Liver (tissue), 9 donors: ENCODE data around the gene CDK10. TPM values are rescaled to one million over a fixed set of nuclear protein-coding genes. Genes with fewer than 3 reads are reported as not detected.
"Not testable (repeated sequence)": the region's sequence is repeated elsewhere in the genome, so short reads cannot be mapped to it uniquely, and the experiment has no call there.

Source experiments
- DNase-seq: peaks from one replicate; pipeline ENCODE4 v3.0.0-alpha.2; 2017; ENCODE audit warnings: low spot score
- H3K27ac ChIP-seq, 2 donors: one replicate each; pipeline ENCODE4 v1.7.0; 2013; ENCODE audit warnings: inconsistent platforms in 2 of 2, low read length in 2 of 2, control low read depth in 1 of 2, low read depth in 1 of 2, mild to moderate bottlenecking in 1 of 2
- H3K27me3 ChIP-seq, 4 donors: one replicate each; pipeline versions ENCODE4 v1.6.1 to v1.7.0; 2013; ENCODE audit warnings: low read length in 3 of 4, inconsistent platforms in 1 of 4, mild to moderate bottlenecking in 1 of 4, moderate library complexity in 1 of 4; ENCODE audit not compliant: control insufficient read depth in 4 of 4, insufficient read depth in 4 of 4
- H3K36me3 ChIP-seq, 4 donors: one replicate each; pipeline versions ENCODE4 v1.6.1 to v1.7.0; 2013; ENCODE audit warnings: low read length in 3 of 4, mild to moderate bottlenecking in 3 of 4, low read depth in 1 of 4, moderate library complexity in 1 of 4; ENCODE audit not compliant: control insufficient read depth in 4 of 4, insufficient read depth in 3 of 4
- H3K4me1 ChIP-seq, 4 donors: one replicate each; pipeline versions ENCODE4 v1.6.1 to v1.7.0; 2013; ENCODE audit warnings: low read length in 3 of 4, mild to moderate bottlenecking in 3 of 4, moderate library complexity in 1 of 4; ENCODE audit not compliant: control insufficient read depth in 4 of 4, insufficient read depth in 4 of 4
- H3K4me3 ChIP-seq, 3 donors: one replicate each; pipeline versions ENCODE4 v1.6.1 to v1.7.0; 2013; ENCODE audit warnings: low read length in 3 of 3, control low read depth in 1 of 3, low read depth in 1 of 3, mild to moderate bottlenecking in 1 of 3
- H3K9ac ChIP-seq, 2 donors: one replicate each; pipeline ENCODE4 v1.7.0; 2013; ENCODE audit warnings: low read length in 2 of 2, mild to moderate bottlenecking in 2 of 2, moderate library complexity in 2 of 2, control low read depth in 1 of 2, low read depth in 1 of 2
- H3K9me3 ChIP-seq, 4 donors: one replicate each; pipeline versions ENCODE4 v1.6.1 to v1.7.0; 2013; ENCODE audit warnings: low read length in 3 of 4; ENCODE audit not compliant: control insufficient read depth in 4 of 4
- ATF3 ChIP-seq: IDR thresholded peaks from 2 replicates; pipeline ENCODE4 v1.6.1; 2016; ENCODE audit warnings: antibody characterized with exemption
- EGR1 ChIP-seq, 2 donors: IDR thresholded peaks; 2 replicates each; pipeline ENCODE4 v1.6.1; 2016 to 2018; ENCODE audit warnings: antibody characterized with exemption in 2 of 2, low read depth in 2 of 2
- FOXA1 ChIP-seq: IDR thresholded peaks from 2 replicates; pipeline ENCODE4 v1.6.1; 2016; ENCODE audit warnings: antibody characterized with exemption
- FOXA2 ChIP-seq: IDR thresholded peaks from 2 replicates; pipeline ENCODE4 v1.6.1; 2016; ENCODE audit warnings: antibody characterized with exemption
- GABPA ChIP-seq, 2 donors: IDR thresholded peaks in 1 of 2; conservative IDR thresholded peaks in 1 of 2; 2 replicates each; pipeline ENCODE4 v1.6.1; 2016; ENCODE audit warnings: antibody characterized with exemption in 2 of 2, mild to moderate bottlenecking in 1 of 2, moderate library complexity in 1 of 2
- HNF4A ChIP-seq, 2 donors: conservative IDR thresholded peaks; 2 replicates each; pipeline ENCODE4 v1.6.1; 2016; ENCODE audit warnings: antibody characterized with exemption in 2 of 2, mild to moderate bottlenecking in 2 of 2
- HNF4G ChIP-seq: IDR thresholded peaks from 2 replicates; pipeline ENCODE4 v1.6.1; 2016; ENCODE audit warnings: antibody characterized with exemption
- NR2F2 ChIP-seq: IDR thresholded peaks from 2 replicates; pipeline ENCODE4 v1.6.1; 2016; ENCODE audit warnings: antibody characterized with exemption
- RAD21 ChIP-seq, 2 donors: IDR thresholded peaks; 2 replicates each; pipeline ENCODE4 v1.6.1; 2016; ENCODE audit warnings: antibody characterized with exemption in 2 of 2, mild to moderate bottlenecking in 2 of 2
- REST ChIP-seq: IDR thresholded peaks from 2 replicates; pipeline ENCODE4 v1.6.1; 2016; ENCODE audit warnings: antibody characterized with exemption, mild to moderate bottlenecking
- RXRA ChIP-seq, 2 donors: IDR thresholded peaks; 2 replicates each; pipeline ENCODE4 v1.6.1; 2017 to 2018; ENCODE audit warnings: antibody characterized with exemption in 2 of 2, mild to moderate bottlenecking in 1 of 2
- TAF1 ChIP-seq: conservative IDR thresholded peaks from 2 replicates; pipeline ENCODE4 v1.6.1; 2016; ENCODE audit warnings: antibody characterized with exemption, mild to moderate bottlenecking
- YY1 ChIP-seq: IDR thresholded peaks from 2 replicates; pipeline ENCODE4 v1.6.1; 2016; ENCODE audit warnings: antibody characterized with exemption, mild to moderate bottlenecking
- WGBS: extraction: QIAGEN DNeasy Blood & Tissue Kit; methylation state at CpG from one replicate; pipeline ENCODE4 v1.1.7; 2013; 5-methylcytosine and 5-hydroxymethylcytosine counted together
- polyA plus RNA-seq, 2 donors: library from polyadenylated mRNA; stranded (reverse) in 1 of 2; unstranded in 1 of 2; fragments of 200-250 nt in 1 of 2; fragments of >200 nt in 1 of 2; fragmentation: Nextera tagmentation in 1 of 2; extraction: Ambion mirVana in 1 of 2; gene quantifications; one replicate each; pipeline versions ENCODE4 v1.2.1 to v1.2.3, GENCODE V29; 2013 to 2015
- total RNA-seq, 2 donors: library from RNA; depleted of rRNA; stranded (reverse); fragments of >200 nt; gene quantifications; one replicate each; pipeline ENCODE4 v1.2.3, GENCODE V29; 2014
- TF ChIP-seq, protein P1 (sequence below): IDR thresholded peaks from 2 replicates; pipeline ENCODE4 v1.6.1; 2016; ENCODE audit warnings: antibody characterized with exemption
- donor health status: healthy.
- donor health status: healthy.
- donor health status: healthy.
- donor health status: healthy.
- donor health status: healthy.

CDK10 gene
- total and polyA plus RNA-seq, 4 donors: 25.1 to 81.2 (median 56.0) TPM

DNA sequence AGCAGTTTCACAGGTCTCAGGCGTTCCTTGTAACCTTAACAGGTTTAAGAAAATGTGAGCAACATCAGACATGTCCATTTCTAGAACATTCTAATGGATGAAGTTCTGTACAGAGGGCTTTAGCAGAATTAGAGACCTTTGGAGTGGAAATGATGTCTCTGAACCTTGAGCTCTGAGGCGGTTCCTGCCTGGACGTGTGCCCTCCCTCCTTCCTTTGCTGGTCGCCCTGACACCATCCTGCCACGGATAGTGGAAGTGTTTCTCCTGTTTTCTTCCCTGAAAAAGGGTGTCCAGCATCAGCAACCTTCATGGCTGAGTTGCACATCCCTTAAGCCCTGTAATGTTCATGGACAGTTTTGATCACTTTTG, 17.7 kb upstream of the CDK10 start:
- no peak for DNase-seq
- Histone ChIP-seq H3K9ac (no peak overlapping the region), H3K27ac (peak overlapping the region; percentile 23 to 56), H3K9me3 (no peaks in the 10 kb centered on the region), H3K27me3 (no peaks in the 10 kb centered on the region), H3K36me3 (peaks cover 0 to 3% (median 2%) of the 10 kb centered on the region in 4 donors), H3K4me1 (peaks cover 0 to 15% (median 8%) of the 10 kb centered on the region in 4 donors), H3K4me3 (peak overlapping the region in 2 of 3 donors; percentile 30 to 42)
- 32% methylated on average over 5 of the region's 5 CpGs for WGBS
- TF ChIP-seq RAD21 (IDR thresholded peaks at IDR 0.05) (no peak), REST (no peak), HNF4A (conservative IDR thresholded peaks at IDR 0.05) (peak; percentile 22 to 75), NR2F2 (no peak)
- TF ChIP-seq, protein P1, sequence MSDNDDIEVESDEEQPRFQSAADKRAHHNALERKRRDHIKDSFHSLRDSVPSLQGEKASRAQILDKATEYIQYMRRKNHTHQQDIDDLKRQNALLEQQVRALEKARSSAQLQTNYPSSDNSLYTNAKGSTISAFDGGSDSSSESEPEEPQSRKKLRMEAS: no peak

GRCh38 chr16:89669755-89670154, 16.7 kb upstream of the CDK10 start:
- H3K27ac ChIP-seq: no peak overlapping the region
- no peaks in the 10 kb centered on the region for H3K27me3 ChIP-seq
- H3K9me3 ChIP-seq: no peaks in the 10 kb centered on the region
- no peak overlapping the region for H3K4me3 ChIP-seq
- H3K36me3 ChIP-seq: peaks cover 0 to 3% (median 0%) of the 10 kb centered on the region in 4 donors
- WGBS: 95% methylated on average over 13 of the region's 13 CpGs
- no peak overlapping the region for H3K9ac ChIP-seq
- TF ChIP-seq EGR1 (IDR thresholded peaks at IDR 0.05; ENCODE audit: low read depth in 2 of 2) (no peak), GABPA (IDR thresholded peaks at IDR 0.05 in 1 of 2, conservative IDR thresholded peaks at IDR 0.05 in 1 of 2) (no peak), HNF4G (no peak), FOXA2 (no peak), YY1 (no peak), RAD21 (IDR thresholded peaks at IDR 0.05) (no peak), HNF4A (conservative IDR thresholded peaks at IDR 0.05) (no peak), ATF3 (no peak)
- TF ChIP-seq, protein P1: no peak
- DNase-seq: no peak
- peaks cover 0 to 15% (median 8%) of the 10 kb centered on the region in 4 donors for H3K4me1 ChIP-seq

DNA sequence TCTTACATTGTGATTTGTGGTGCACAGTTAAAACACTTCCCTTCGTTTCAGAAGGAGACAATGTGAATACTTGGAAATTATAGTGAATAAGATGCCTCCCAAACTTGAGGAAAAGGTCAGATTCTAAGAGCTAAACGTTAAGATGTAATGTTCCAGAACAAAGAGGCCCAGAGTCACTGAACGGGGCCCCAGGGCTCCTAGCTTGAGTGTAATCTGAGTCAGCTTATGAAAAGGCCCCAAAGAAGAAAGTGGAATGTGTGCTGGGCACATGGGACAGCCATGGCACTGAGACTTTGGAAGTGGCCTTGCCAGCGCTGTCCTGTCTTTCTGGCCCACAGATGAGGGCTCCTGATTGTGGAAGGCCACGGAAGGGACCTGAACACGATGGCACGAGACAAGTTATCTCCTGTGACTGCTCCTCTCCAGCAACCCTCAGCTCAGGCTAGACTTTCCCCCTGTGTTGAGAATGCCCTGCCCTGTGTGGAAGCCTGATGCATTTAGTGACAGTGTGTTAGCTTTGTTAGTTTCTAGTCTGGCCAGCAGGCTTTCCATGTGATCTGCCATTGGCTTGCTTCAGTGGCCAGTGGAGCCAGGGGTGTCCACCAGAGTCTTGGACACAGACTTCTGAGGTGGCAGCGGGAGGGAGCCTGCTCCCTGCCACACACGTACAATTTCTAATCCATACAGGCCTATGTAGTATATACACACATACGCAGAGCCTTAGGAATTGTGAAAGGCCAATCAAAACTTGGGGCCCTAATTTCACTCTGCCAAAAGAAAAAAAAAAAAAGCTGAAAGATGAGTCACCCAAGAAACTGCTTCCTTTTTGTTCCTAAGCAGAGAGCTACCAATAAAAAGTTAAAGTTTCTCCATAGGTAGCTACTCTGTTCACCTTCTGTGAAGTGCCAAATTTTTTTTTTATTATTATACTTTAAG, 15.7 kb upstream of the CDK10 start:
- H3K27ac ChIP-seq: no peak overlapping the region
- H3K27me3 ChIP-seq: no peaks in the 10 kb centered on the region
- 90% methylated on average over 10 of the region's 10 CpGs for WGBS

DNA sequence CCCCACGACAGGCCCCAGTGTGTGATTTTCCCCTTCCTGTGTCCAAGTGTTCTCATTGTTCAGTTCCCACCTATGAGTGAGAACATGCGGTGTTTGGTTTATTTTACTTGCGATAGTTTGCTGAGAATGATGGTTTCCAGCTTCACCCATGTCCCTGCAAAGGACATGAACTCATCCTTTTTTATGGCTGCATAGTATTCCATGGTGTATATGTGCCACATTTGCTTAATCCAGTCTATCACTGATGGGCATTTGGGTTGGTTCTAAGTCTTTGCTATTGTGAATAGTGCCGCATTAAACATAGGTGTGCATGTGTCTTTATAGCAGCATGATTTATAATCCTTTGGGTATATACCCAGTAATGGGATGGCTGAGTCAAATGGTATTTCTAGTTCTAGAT, 14.9 kb upstream of the CDK10 start:
- not testable (repeated sequence) for H3K36me3 ChIP-seq, H3K27ac ChIP-seq, DNase-seq, H3K9ac ChIP-seq, H3K4me3 ChIP-seq, H3K27me3 ChIP-seq, H3K9me3 ChIP-seq
- peaks cover 0 to 15% (median 8%) of the 10 kb centered on the region in 4 donors for H3K4me1 ChIP-seq
- WGBS: 95% methylated on average over 4 of the region's 4 CpGs

More for the DNA sequence above, 15.7 kb upstream of the CDK10 start:
- peaks cover 0 to 3% (median 0%) of the 10 kb centered on the region in 4 donors for H3K36me3 ChIP-seq
- H3K9ac ChIP-seq: no peak overlapping the region
- no peak for DNase-seq
- peaks cover 0 to 15% (median 8%) of the 10 kb centered on the region in 4 donors for H3K4me1 ChIP-seq
- TF ChIP-seq FOXA2 (no peak), NR2F2 (no peak), EGR1 (IDR thresholded peaks at IDR 0.05; ENCODE audit: low read depth in 2 of 2) (no peak), RXRA (IDR thresholded peaks at IDR 0.05) (no peak), TAF1 (no peak), HNF4A (conservative IDR thresholded peaks at IDR 0.05) (no peak), FOXA1 (no peak)
- no peak overlapping the region for H3K4me3 ChIP-seq
- H3K9me3 ChIP-seq: no peaks in the 10 kb centered on the region
